Right kidney (tissue), 1 donor: ENCODE results near the gene SLC35F3.
"Not testable (repeated sequence)": the region's sequence is repeated elsewhere in the genome, so short reads cannot be mapped to it uniquely, and the experiment has no call there.

Source experiments
- DNase-seq: peaks from one replicate; pipeline ENCODE4 v3.0.0-alpha.2; 2016

Gene SLC35F3

GRCh38 chr1:234199476-234200127 is 295.1 kb downstream of the SLC35F3 start:
- DNase-seq = no peak

GRCh38 chr1:234200566-234200965 is 296.1 kb downstream of the SLC35F3 start:
- DNase-seq = no peak

GRCh38 chr1:234201600-234201999 is 297.1 kb downstream of the SLC35F3 start:
- no peak for DNase-seq

- no peak for DNase-seq
Measured at GRCh38 chr1:234205966-234206365, 301.5 kb downstream of the SLC35F3 start.

GRCh38 chr1:234206651-234207284 is 302.3 kb downstream of the SLC35F3 start:
- no peak for DNase-seq

GRCh38 chr1:234208351-234208750 is 303.9 kb downstream of the SLC35F3 start:
- DNase-seq = no peak

GRCh38 chr1:234208791-234209190 is 304.3 kb downstream of the SLC35F3 start:
- no peak for DNase-seq

GRCh38 chr1:234210429-234210828 is 306.0 kb downstream of the SLC35F3 start:
- not testable (repeated sequence) for DNase-seq

GRCh38 chr1:234211855-234212254 is 307.4 kb downstream of the SLC35F3 start:
- DNase-seq = not testable (repeated sequence)

GRCh38 chr1:234212764-234213657 is 308.5 kb downstream of the SLC35F3 start:
- DNase-seq = no peak

GRCh38 chr1:234213658-234214128 is 309.2 kb downstream of the SLC35F3 start:
- DNase-seq = no peak

- peak; percentile 66 for DNase-seq
Measured at GRCh38 chr1:234214129-234214910, 309.8 kb downstream of the SLC35F3 start.

GRCh38 chr1:234214911-234215892 is 310.7 kb downstream of the SLC35F3 start:
- DNase-seq = peak; percentile 12

GRCh38 chr1:234216116-234216703 is 311.7 kb downstream of the SLC35F3 start:
- no peak for DNase-seq

GRCh38 chr1:234217316-234217840 is 312.9 kb downstream of the SLC35F3 start:
- DNase-seq = no peak

GRCh38 chr1:234218078-234218477 is 313.6 kb downstream of the SLC35F3 start:
- no peak for DNase-seq

- DNase-seq = no peak
Measured at GRCh38 chr1:234219711-234220110, 315.2 kb downstream of the SLC35F3 start.

- no peak for DNase-seq
Measured at GRCh38 chr1:234221601-234222000, 317.1 kb downstream of the SLC35F3 start.

- no peak for DNase-seq
Measured at GRCh38 chr1:234222561-234223280, 318.2 kb downstream of the SLC35F3 start.
